Activated naive CD8-positive, alpha-beta T cell treated with anti-CD3 and anti-CD28 coated beads, Interleukin-2, amount 10 ng/mL, durations not matched to agents 7 days and 5 days (primary cell): ENCODE data around the gene SIGLEC6. TPM values are rescaled to one million over a fixed set of nuclear protein-coding genes. Genes with fewer than 3 reads are reported as not detected.
A peak's percentile ranks its signal among the peaks of the same experiment; 100 is the strongest.

Source experiments
- ATAC-seq: fragments of 150-1000 bp; cut with Tn5 transposase; one replicate; pipeline ENCODE4 v1.10.0; 2021; ENCODE audit warnings: low read depth, moderate library complexity
- POLR2A ChIA-PET: fragments of 350-600 bp; sonication (Branson Sonifier 250); formaldehyde crosslinking; loops from one replicate; lab custom pipeline; 2021; ENCODE audit warnings: antibody characterized with exemption; lab: Charles Lee
- DNase-seq: peaks from one replicate; pipeline ENCODE4 v3.0.0; 2021
- H3K27ac Mint-ChIP-seq: one replicate; pipeline ENCODE4 v1.8.0; 2022; ENCODE audit warnings: mild to moderate bottlenecking, mixed read lengths
- H3K27me3 Mint-ChIP-seq: one replicate; pipeline ENCODE4 v1.8.0; 2022; ENCODE audit warnings: mild to moderate bottlenecking, moderate library complexity, mixed read lengths
- H3K36me3 Mint-ChIP-seq: one replicate; pipeline ENCODE4 v1.8.0; 2021; ENCODE audit warnings: mild to moderate bottlenecking, mixed read lengths
- H3K4me1 Mint-ChIP-seq: one replicate; pipeline ENCODE4 v1.8.0; 2021; ENCODE audit warnings: mixed read lengths
- H3K4me3 Mint-ChIP-seq: one replicate; pipeline ENCODE4 v1.8.0; 2022; ENCODE audit warnings: mild to moderate bottlenecking, moderate library complexity, mixed read lengths
- H3K9me3 Mint-ChIP-seq: one replicate; pipeline ENCODE4 v1.8.0; 2021; ENCODE audit warnings: mixed read lengths
- total RNA-seq, 2 experiments: library from RNA; stranded (reverse); gene quantifications; one replicate each; pipeline ENCODE4 v1.2.3, GENCODE V29; 2021

Gene SIGLEC6
- total RNA-seq, 2 experiments from 2014 or later = not detected

- POLR2A ChIA-PET = no interaction called here
- no peak for ATAC-seq
- DNase-seq = no peak
- H3K27me3 Mint-ChIP-seq = peaks cover 2% of the 10 kb centered on the region
- peaks cover 7% of the 10 kb centered on the region for H3K9me3 Mint-ChIP-seq
- H3K27ac Mint-ChIP-seq = no peak overlapping the region
- no peak overlapping the region for H3K4me3 Mint-ChIP-seq
- H3K36me3 Mint-ChIP-seq = peaks cover 9% of the 10 kb centered on the region
- H3K4me1 Mint-ChIP-seq = peaks cover 11% of the 10 kb centered on the region
Observed at GRCh38 chr19:51491586-51491985, 39.9 kb downstream of the SIGLEC6 start.

- Mint-ChIP-seq H3K9me3 (peaks cover 7% of the 10 kb centered on the region), H3K27me3 (peaks cover 2% of the 10 kb centered on the region), H3K4me1 (peaks cover 11% of the 10 kb centered on the region), H3K36me3 (peaks cover 9% of the 10 kb centered on the region), H3K4me3 (no peak overlapping the region), H3K27ac (no peak overlapping the region)
- ATAC-seq (no peak), DNase-seq (no peak)
- POLR2A ChIA-PET = no interaction called here
Observed at GRCh38 chr19:51490676-51491075, 40.8 kb downstream of the SIGLEC6 start.

GRCh38 chr19:51489113-51489512 is 42.4 kb downstream of the SIGLEC6 start:
- Mint-ChIP-seq H3K4me3 (no peak overlapping the region), H3K27me3 (peaks cover 6% of the 10 kb centered on the region), H3K27ac (no peak overlapping the region), H3K4me1 (peaks cover 11% of the 10 kb centered on the region), H3K9me3 (peaks cover 6% of the 10 kb centered on the region), H3K36me3 (peaks cover 9% of the 10 kb centered on the region)
- ATAC-seq (no peak), DNase-seq (no peak)
- POLR2A ChIA-PET = no interaction called here

GRCh38 chr19:51488491-51488890 is 43.0 kb downstream of the SIGLEC6 start:
- no peak for ATAC-seq

GRCh38 chr19:51485960-51486660 is 45.4 kb downstream of the SIGLEC6 start:
- no peak for DNase-seq
- Mint-ChIP-seq H3K27me3 (peaks cover 6% of the 10 kb centered on the region), H3K4me1 (peaks cover 4% of the 10 kb centered on the region), H3K27ac (no peak overlapping the region), H3K4me3 (no peak overlapping the region), H3K36me3 (peaks cover under 1% of the 10 kb centered on the region), H3K9me3 (peaks cover 3% of the 10 kb centered on the region)
- POLR2A ChIA-PET = interaction anchor here (0.7 kb wide), 1 partner anchor 112 kb away, joined by 3 read pairs; no protein-coding TSS in a partner anchor
- no peak for ATAC-seq

More at GRCh38 chr19:51488491-51488890, 43.0 kb downstream of the SIGLEC6 start:
- peaks cover 7% of the 10 kb centered on the region for H3K36me3 Mint-ChIP-seq
- peaks cover 9% of the 10 kb centered on the region for H3K4me1 Mint-ChIP-seq
- H3K9me3 Mint-ChIP-seq = peaks cover 6% of the 10 kb centered on the region
- peaks cover 6% of the 10 kb centered on the region for H3K27me3 Mint-ChIP-seq
- no peak overlapping the region for H3K4me3 Mint-ChIP-seq
- no peak for DNase-seq
- POLR2A ChIA-PET = no interaction called here
- H3K27ac Mint-ChIP-seq = no peak overlapping the region

- Mint-ChIP-seq H3K4me1 (peaks cover 2% of the 10 kb centered on the region), H3K4me3 (no peak overlapping the region), H3K36me3 (no peaks in the 10 kb centered on the region), H3K9me3 (no peaks in the 10 kb centered on the region), H3K27ac (no peak overlapping the region), H3K27me3 (peaks cover 19% of the 10 kb centered on the region)
- no peak for ATAC-seq
- POLR2A ChIA-PET = no interaction called here
- no peak for DNase-seq
Observed at GRCh38 chr19:51480590-51480989, 50.9 kb downstream of the SIGLEC6 start.

GRCh38 chr19:51479531-51480331 is 51.7 kb downstream of the SIGLEC6 start:
- H3K27ac Mint-ChIP-seq = no peak overlapping the region
- no peak for ATAC-seq

GRCh38 chr19:51478381-51479234 is 52.9 kb downstream of the SIGLEC6 start, which contains the start of gene CEACAM18:
TSS of gene CEACAM18 (plus strand) at chr19:51478539.
- H3K27ac Mint-ChIP-seq = no peak within 1 kb of the TSS
- no peak within 1 kb of the TSS for H3K4me3 Mint-ChIP-seq
- ATAC-seq (no peak), DNase-seq (no peak)
- H3K4me1 Mint-ChIP-seq = no peaks in the 10 kb centered on the region
- POLR2A ChIA-PET = no interaction called here
- H3K9me3 Mint-ChIP-seq = no peaks in the 10 kb centered on the region
- no peaks in the 10 kb centered on the region for H3K36me3 Mint-ChIP-seq
- H3K27me3 Mint-ChIP-seq = peaks cover 17% of the 10 kb centered on the region

More at GRCh38 chr19:51479531-51480331, 51.7 kb downstream of the SIGLEC6 start:
- POLR2A ChIA-PET = no interaction called here
- peaks cover 17% of the 10 kb centered on the region for H3K27me3 Mint-ChIP-seq
- no peaks in the 10 kb centered on the region for H3K36me3 Mint-ChIP-seq
- H3K4me3 Mint-ChIP-seq = no peak overlapping the region
- no peaks in the 10 kb centered on the region for H3K9me3 Mint-ChIP-seq
- DNase-seq = no peak
- peaks cover 2% of the 10 kb centered on the region for H3K4me1 Mint-ChIP-seq

GRCh38 chr19:51477344-51477743 is 54.1 kb downstream of the SIGLEC6 start:
- no peak for ATAC-seq

GRCh38 chr19:51476164-51476563 is 55.3 kb downstream of the SIGLEC6 start:
- Mint-ChIP-seq H3K4me1 (no peaks in the 10 kb centered on the region), H3K4me3 (no peak overlapping the region), H3K36me3 (no peaks in the 10 kb centered on the region), H3K27ac (no peak overlapping the region), H3K27me3 (peaks cover 34% of the 10 kb centered on the region), H3K9me3 (no peaks in the 10 kb centered on the region)
- POLR2A ChIA-PET = no interaction called here
- ATAC-seq = no peak
- DNase-seq = no peak

More at GRCh38 chr19:51477344-51477743, 54.1 kb downstream of the SIGLEC6 start:
- Mint-ChIP-seq H3K9me3 (no peaks in the 10 kb centered on the region), H3K27me3 (peaks cover 27% of the 10 kb centered on the region), H3K27ac (no peak overlapping the region), H3K36me3 (no peaks in the 10 kb centered on the region), H3K4me3 (no peak overlapping the region), H3K4me1 (no peaks in the 10 kb centered on the region)
- no peak for DNase-seq
- POLR2A ChIA-PET = no interaction called here

GRCh38 chr19:51473009-51473707 is 58.3 kb downstream of the SIGLEC6 start:
- Mint-ChIP-seq H3K4me3 (no peak overlapping the region), H3K4me1 (peaks cover 5% of the 10 kb centered on the region), H3K9me3 (no peaks in the 10 kb centered on the region), H3K36me3 (no peaks in the 10 kb centered on the region), H3K27ac (no peak overlapping the region), H3K27me3 (peaks cover 40% of the 10 kb centered on the region)
- ATAC-seq (peak; percentile 74), DNase-seq (peak; percentile 68)
- POLR2A ChIA-PET = interaction anchor here (0.7 to 1.2 kb wide), 2 partner anchors 41 to 184 kb away, joined by 3 to 4 read pairs; no protein-coding TSS in a partner anchor

GRCh38 chr19:51472607-51473006 is 58.9 kb downstream of the SIGLEC6 start:
- no peak overlapping the region for H3K27ac Mint-ChIP-seq
- H3K9me3 Mint-ChIP-seq = no peaks in the 10 kb centered on the region
- H3K4me1 Mint-ChIP-seq = peaks cover 10% of the 10 kb centered on the region
- H3K36me3 Mint-ChIP-seq = no peaks in the 10 kb centered on the region
- H3K27me3 Mint-ChIP-seq = peaks cover 46% of the 10 kb centered on the region
- POLR2A ChIA-PET = interaction anchor here (0.7 to 1.2 kb wide), 2 partner anchors 42 to 185 kb away, joined by 3 to 4 read pairs; no protein-coding TSS in a partner anchor
- DNase-seq (no peak), ATAC-seq (no peak)
- no peak overlapping the region for H3K4me3 Mint-ChIP-seq
